Suprapubic skin (tissue), 4 donors: ENCODE results near the gene ERN1. TPM values are rescaled to one million over a fixed set of nuclear protein-coding genes. Genes with fewer than 3 reads are reported as not detected.
A peak's percentile ranks its signal among the peaks of the same experiment; 100 is the strongest.

Source experiments
- DNase-seq, 2 donors: peaks; one replicate each; pipeline ENCODE4 v3.0.0-alpha.2; 2019; ENCODE audit warnings: low spot score in 2 of 2
- H3K27ac ChIP-seq: fragments of 200-600 bp; sonication (generic); one replicate; pipeline ENCODE4 v1.5.1; 2019
- H3K27me3 ChIP-seq: fragments of 200-600 bp; sonication (generic); one replicate; pipeline ENCODE4 v1.5.1; 2019
- H3K36me3 ChIP-seq: fragments of 200-600 bp; sonication (generic); one replicate; pipeline ENCODE4 v1.5.1; 2019
- H3K4me1 ChIP-seq: fragments of 200-600 bp; sonication (generic); one replicate; pipeline ENCODE4 v1.5.1; 2019
- H3K4me3 ChIP-seq: fragments of 200-600 bp; sonication (generic); one replicate; pipeline ENCODE4 v1.5.1; 2019; ENCODE audit warnings: mild to moderate bottlenecking
- H3K9me3 ChIP-seq: fragments of 200-600 bp; sonication (generic); one replicate; pipeline ENCODE4 v1.5.1; 2019
- EP300 ChIP-seq: sonication (generic); formaldehyde crosslinking; IDR thresholded peaks from one replicate; pipeline ENCODE4 v1.6.1; 2017; ENCODE audit warnings: antibody characterized with exemption
- POLR2A ChIP-seq, 2 donors: fragments of 450-650 bp; IDR thresholded peaks; one replicate each; pipeline ENCODE4 v1.6.1; 2017; ENCODE audit warnings: antibody characterized with exemption in 2 of 2, mild to moderate bottlenecking in 2 of 2, moderate library complexity in 2 of 2
- POLR2AphosphoS5 ChIP-seq, 3 donors: sonication (generic); formaldehyde crosslinking; IDR thresholded peaks; one replicate each; pipeline ENCODE4 v1.6.1; 2017; ENCODE audit warnings: antibody characterized with exemption in 3 of 3
- WGBS: methylation state at CpG from one replicate; pipeline ENCODE4 v1.1.5; 2018; 5-methylcytosine and 5-hydroxymethylcytosine counted together
- total RNA-seq, 4 donors: library from RNA; depleted of rRNA; stranded (reverse); fragments of >200 nt; gene quantifications; one replicate each; pipeline ENCODE4 v1.1.0, GENCODE V29; 2016
- TF ChIP-seq, protein P1 (sequence below), 2 donors: fragments of 200-600 bp in 1 of 2; fragments of 450-650 bp in 1 of 2; sonication (generic) in 1 of 2; IDR thresholded peaks; one replicate each; pipeline ENCODE4 v1.5.1; 2016 to 2019; ENCODE audit warnings: antibody characterized with exemption in 2 of 2, mild to moderate bottlenecking in 1 of 2, moderate library complexity in 1 of 2

Gene ERN1
- total RNA-seq, 4 donors from 2014 or later, result 21.2 to 41.1 (median 35.1) TPM

DNA sequence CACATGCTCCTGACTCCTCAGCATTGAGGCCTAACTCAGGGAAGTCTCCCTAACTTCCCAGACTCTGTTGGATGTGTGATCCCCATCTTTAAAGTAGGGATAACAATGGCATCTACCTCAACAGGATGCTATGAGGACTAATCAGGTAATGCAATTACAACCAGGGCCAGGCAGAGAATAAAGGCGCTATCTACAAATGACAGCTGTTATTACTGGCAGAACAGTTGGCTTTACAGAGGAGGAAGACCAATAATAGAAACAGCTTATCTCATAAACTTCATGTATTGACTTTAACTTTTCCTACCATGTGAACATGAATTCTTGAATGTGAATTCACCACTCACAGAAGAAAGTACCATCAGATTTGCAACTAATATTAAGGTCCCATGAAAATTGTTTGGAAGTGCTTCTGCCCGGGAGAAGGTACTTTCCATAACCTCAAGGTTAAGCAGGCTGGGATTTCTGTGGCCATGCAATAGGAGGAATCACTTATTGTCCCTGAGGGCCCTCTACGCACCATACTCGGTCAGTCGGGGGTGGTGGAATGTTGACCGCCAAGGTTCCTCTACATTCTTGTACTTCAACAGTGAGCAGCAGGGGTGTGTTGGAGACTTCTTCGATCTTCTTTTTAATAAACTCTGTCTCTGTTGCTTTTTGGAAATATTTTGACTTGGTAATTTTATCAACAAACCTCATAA is 22.6 kb upstream of the ERN1 start:
- Histone ChIP-seq H3K36me3 (peaks cover 26% of the 10 kb centered on the region), H3K27ac (no peak overlapping the region), H3K4me1 (peaks cover 32% of the 10 kb centered on the region), H3K4me3 (no peak overlapping the region), H3K27me3 (no peaks in the 10 kb centered on the region), H3K9me3 (no peaks in the 10 kb centered on the region)
- peak in 1 of 2 donors; percentile 35 for DNase-seq
- TF ChIP-seq POLR2AphosphoS5 (IDR thresholded peaks at IDR 0.05) (no peak), POLR2A (IDR thresholded peaks at IDR 0.05) (no peak), EP300 (no peak)
- TF ChIP-seq, protein P1, sequence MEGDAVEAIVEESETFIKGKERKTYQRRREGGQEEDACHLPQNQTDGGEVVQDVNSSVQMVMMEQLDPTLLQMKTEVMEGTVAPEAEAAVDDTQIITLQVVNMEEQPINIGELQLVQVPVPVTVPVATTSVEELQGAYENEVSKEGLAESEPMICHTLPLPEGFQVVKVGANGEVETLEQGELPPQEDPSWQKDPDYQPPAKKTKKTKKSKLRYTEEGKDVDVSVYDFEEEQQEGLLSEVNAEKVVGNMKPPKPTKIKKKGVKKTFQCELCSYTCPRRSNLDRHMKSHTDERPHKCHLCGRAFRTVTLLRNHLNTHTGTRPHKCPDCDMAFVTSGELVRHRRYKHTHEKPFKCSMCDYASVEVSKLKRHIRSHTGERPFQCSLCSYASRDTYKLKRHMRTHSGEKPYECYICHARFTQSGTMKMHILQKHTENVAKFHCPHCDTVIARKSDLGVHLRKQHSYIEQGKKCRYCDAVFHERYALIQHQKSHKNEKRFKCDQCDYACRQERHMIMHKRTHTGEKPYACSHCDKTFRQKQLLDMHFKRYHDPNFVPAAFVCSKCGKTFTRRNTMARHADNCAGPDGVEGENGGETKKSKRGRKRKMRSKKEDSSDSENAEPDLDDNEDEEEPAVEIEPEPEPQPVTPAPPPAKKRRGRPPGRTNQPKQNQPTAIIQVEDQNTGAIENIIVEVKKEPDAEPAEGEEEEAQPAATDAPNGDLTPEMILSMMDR (IDR thresholded peaks at IDR 0.05), result no peak
- 96% methylated on average over 7 of the region's 7 CpGs for WGBS

DNA sequence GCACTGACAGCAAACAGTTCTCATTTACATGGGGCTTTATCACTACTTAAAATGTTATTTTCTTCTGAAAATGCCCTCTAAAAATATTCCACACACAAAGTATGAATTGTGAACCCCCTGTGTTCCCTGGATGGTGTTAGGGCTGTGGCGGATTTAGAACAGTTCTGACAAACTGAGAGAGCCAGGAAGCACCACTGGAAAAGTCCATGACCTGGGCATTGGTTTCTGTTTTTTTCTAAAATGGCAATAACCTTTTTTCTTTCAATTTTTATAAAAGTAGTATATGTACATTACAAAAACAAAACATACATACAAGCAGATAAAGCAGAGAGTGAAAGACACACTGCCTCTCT is 21.0 kb upstream of the ERN1 start:
- Histone ChIP-seq H3K36me3 (peaks cover 26% of the 10 kb centered on the region), H3K27me3 (no peaks in the 10 kb centered on the region), H3K4me1 (peaks cover 40% of the 10 kb centered on the region), H3K4me3 (no peak overlapping the region), H3K9me3 (no peaks in the 10 kb centered on the region), H3K27ac (no peak overlapping the region)
- 100% methylated on average over 1 of the region's 1 CpG for WGBS
- no peak for DNase-seq
- no peak for TF ChIP-seq POLR2A (IDR thresholded peaks at IDR 0.05)
- no peak for TF ChIP-seq POLR2AphosphoS5 (IDR thresholded peaks at IDR 0.05)
- no peak for TF ChIP-seq EP300
- TF ChIP-seq, protein P1 (IDR thresholded peaks at IDR 0.05), result no peak

DNA sequence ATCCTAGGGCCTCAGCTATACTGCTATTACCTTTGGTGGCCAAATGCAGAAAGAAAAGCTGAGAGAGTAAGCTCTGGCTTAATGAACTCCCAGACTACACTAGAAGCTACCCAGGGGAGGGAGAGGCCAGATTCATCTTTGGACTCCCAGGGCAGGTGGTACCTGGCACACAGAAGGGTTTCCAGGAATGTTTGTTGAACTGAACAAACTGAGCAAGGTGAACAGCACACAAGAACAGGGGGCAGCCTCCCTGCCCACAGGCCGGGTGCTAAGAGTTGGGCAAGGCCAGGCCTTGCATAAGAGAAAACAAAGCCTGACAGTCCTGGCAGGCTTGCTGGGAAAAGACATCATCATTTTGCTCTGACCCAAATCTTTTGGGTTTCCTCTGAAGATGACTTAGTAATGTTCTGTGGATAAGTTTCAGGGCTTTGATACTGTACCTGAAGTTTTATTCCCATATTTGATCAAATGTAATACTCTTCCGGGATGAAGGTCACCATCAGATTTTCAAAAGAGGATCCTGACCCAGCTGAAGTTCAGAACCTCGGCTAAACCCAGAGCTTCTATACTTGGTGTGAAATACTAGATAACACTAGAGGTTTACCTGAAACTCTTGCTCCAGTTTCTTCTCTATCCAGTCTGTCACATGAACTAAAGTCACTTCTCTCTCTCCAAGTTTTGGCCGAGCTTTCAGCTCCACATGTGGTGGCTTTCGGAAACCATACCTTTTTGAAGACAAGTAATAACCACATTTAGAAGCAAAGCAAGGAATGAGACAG is 20.5 kb upstream of the ERN1 start:
- peaks cover 26% of the 10 kb centered on the region for H3K36me3 ChIP-seq
- peak overlapping the region; percentile 21 for H3K27ac ChIP-seq
- WGBS, result 79% methylated on average over 5 of the region's 5 CpGs
- no peaks in the 10 kb centered on the region for H3K9me3 ChIP-seq
- no peak overlapping the region for H3K4me3 ChIP-seq
- H3K27me3 ChIP-seq, result no peaks in the 10 kb centered on the region
- peak in 1 of 2 donors; percentile 47 for DNase-seq
- TF ChIP-seq POLR2A (IDR thresholded peaks at IDR 0.05) (no peak), POLR2AphosphoS5 (IDR thresholded peaks at IDR 0.05) (no peak), EP300 (no peak)
- TF ChIP-seq, protein P1 (IDR thresholded peaks at IDR 0.05), result no peak
- H3K4me1 ChIP-seq, result peaks cover 34% of the 10 kb centered on the region

DNA sequence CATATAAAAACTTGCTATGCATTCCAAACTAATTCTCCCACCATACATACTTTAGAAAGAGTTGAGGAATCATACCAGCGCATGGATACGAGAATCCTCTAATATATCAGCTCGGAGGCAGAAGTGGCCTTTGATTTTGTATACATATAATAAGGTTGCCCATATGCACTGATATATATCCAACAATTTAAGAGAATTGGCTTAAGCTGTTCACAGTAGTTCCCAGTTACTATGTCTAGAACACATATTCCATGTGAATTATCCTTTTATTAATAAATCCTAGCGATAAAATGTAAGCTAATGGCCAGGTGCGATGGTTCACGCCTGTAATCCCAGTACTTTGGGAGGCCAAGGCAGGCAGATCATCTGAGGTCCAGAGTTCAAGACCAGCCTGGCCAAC is 19.3 kb upstream of the ERN1 start:
- H3K27ac ChIP-seq, result no peak overlapping the region
- WGBS, result 94% methylated on average over 6 of the region's 6 CpGs
- H3K27me3 ChIP-seq, result no peaks in the 10 kb centered on the region
- H3K36me3 ChIP-seq, result peaks cover 26% of the 10 kb centered on the region
- TF ChIP-seq EP300 (no peak), POLR2A (IDR thresholded peaks at IDR 0.05) (no peak), POLR2AphosphoS5 (IDR thresholded peaks at IDR 0.05) (no peak)
- TF ChIP-seq, protein P1 (IDR thresholded peaks at IDR 0.05), result no peak
- H3K9me3 ChIP-seq, result no peaks in the 10 kb centered on the region
- no peak overlapping the region for H3K4me3 ChIP-seq
- H3K4me1 ChIP-seq, result peaks cover 36% of the 10 kb centered on the region
- DNase-seq, result peak in 1 of 2 donors; percentile 25

DNA sequence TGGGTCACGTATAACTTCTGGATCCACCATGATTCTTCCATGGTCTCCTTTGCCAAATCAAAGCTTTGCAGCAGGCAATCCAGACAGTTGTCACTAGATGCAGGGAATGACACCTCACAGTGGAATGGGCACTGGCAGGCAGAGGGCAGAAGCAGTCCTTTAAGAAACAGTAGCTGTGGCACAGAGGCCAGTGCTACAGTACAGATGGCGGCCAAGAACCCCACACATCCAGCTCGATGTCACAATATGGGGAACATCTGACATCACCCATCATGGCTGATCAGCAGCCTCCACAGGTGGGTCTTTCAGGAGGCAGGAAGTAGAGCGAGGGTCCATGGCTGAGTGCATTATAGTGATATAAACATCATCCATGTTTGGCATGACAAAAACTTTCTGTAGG is 18.8 kb upstream of the ERN1 start:
- no peak overlapping the region for H3K4me3 ChIP-seq
- H3K36me3 ChIP-seq, result peaks cover 24% of the 10 kb centered on the region
- peaks cover 36% of the 10 kb centered on the region for H3K4me1 ChIP-seq
- no peaks in the 10 kb centered on the region for H3K27me3 ChIP-seq
- peak in 1 of 2 donors; percentile 51 for DNase-seq
- TF ChIP-seq, protein P1 (IDR thresholded peaks at IDR 0.05), result no peak
- no peak for TF ChIP-seq EP300
- TF ChIP-seq POLR2A (IDR thresholded peaks at IDR 0.05), result no peak
- whole genome bisulfite sequencing, result 73% methylated on average over 4 of the region's 4 CpGs
- no peak overlapping the region for H3K27ac ChIP-seq
- H3K9me3 ChIP-seq, result no peaks in the 10 kb centered on the region
